ENCODE measurements around the gene AGPAT2. TPM values are rescaled to one million over a fixed set of nuclear protein-coding genes. Genes with fewer than 3 reads are reported as not detected.
A peak's percentile ranks its signal among the peaks of the same experiment; 100 is the strongest.
"Not testable (repeated sequence)": the region's sequence is repeated elsewhere in the genome, so short reads cannot be mapped to it uniquely, and the experiment has no call there.

AGPAT2 gene
- total RNA-seq, 1 donor from 2014 or later, result 49.9 TPM

DNA sequence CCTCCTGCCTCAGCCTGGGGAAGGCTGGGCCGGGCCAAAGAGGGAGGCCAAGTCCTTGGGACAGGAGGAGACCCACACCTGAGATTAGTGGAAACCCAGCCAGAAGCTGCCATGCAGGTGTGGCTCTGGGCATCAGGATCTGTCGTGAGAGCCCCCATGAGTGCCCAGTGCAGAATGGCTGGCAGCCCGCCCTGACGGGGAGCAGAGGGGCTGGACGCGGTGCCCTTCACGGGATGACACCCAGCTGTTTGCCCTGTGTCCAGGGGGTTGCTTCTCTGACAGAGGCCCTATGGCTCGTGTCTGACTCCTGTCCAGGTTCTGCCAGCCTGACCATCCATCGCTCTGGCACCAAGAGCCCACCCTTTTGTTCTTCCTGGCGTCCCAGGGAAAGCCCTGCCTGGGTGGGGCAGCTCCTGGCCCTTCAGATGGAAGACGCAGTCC lies 33.7 kb upstream of the AGPAT2 start:
- DNase-seq (ENCODE audit: low read depth, low spot score), result no peak

DNA sequence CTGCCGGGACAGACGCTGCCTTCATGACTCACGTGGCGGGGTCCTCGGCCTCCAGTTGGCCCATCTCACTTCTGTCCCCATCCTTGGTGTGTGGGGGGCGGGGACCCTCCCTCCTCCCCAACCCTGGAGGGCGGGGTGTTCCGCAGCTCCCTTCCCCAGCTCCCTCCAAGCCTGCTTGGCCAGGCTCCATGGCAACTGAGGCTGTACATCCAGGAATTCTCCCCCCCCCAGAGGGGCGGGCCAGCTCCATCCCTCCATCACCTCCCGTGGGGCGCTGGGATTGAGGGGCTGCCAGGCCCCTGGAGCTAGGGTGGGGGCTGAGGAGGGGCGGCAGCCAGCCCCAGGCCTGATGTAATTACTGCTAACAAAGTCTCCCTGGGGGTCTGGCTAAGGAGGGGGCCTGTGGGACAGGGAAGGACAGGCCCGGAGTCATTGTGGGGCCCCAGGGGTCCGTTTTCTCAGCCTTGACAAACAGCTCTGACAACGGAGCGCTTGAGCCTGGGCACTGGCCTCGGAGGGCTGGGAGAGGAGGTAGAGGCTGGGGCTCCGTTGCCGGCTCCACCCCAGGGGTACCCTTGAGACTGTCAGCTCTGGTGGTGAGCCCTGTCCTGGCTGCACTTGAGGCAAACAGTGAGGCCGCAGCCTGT lies 33.1 kb upstream of the AGPAT2 start:
- DNase-seq (ENCODE audit: low read depth, low spot score), result no peak

- no peak for DNase-seq (ENCODE audit: low read depth, low spot score)
Measured at GRCh38 chr9:136719195-136719880, 32.1 kb upstream of the AGPAT2 start.

- no peak for DNase-seq (ENCODE audit: low read depth, low spot score)
Measured at GRCh38 chr9:136718345-136719194, 31.3 kb upstream of the AGPAT2 start.

DNA sequence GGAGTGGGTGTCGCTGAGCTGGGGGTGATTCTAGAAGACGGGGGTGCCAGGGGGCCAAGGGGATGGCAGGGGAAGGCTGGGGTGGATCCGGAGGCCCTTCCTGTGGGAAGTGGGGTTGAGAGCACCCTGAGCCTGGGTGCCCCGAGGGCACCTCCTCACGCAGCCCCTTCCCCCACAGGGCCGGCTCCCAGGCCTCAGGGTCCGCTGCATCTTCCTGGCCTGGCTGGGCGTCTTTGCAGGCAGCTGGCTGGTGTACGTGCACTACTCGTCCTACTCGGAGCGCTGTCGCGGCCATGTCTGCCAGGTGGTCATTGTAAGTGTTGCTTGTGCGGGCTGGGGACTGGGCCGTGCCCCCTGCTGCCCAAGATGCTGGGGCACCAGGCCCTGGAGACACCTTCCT lies 30.1 kb upstream of the AGPAT2 start:
- no peak for DNase-seq (ENCODE audit: low read depth, low spot score)

DNA sequence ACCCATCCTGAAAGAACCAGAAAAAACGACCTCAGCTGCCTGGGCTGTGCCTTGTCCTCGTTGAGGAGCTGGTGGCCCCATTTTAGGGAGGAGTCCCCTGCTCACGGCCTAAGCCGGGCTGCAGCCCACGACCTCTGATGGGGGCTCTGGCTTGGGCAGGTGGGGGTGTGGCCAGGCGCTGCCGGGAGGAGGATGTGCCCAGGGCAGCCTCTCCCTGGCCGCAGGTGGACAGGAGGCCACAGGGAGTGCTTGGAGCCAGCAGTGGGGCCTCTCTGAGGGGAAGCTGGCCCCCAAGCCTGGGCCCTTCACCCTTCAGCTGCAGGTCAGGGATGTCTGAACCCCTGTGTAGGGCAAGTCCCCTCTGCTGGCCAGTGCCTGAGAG lies 27.6 kb upstream of the AGPAT2 start:
- no peak for DNase-seq (ENCODE audit: low read depth, low spot score)

DNA sequence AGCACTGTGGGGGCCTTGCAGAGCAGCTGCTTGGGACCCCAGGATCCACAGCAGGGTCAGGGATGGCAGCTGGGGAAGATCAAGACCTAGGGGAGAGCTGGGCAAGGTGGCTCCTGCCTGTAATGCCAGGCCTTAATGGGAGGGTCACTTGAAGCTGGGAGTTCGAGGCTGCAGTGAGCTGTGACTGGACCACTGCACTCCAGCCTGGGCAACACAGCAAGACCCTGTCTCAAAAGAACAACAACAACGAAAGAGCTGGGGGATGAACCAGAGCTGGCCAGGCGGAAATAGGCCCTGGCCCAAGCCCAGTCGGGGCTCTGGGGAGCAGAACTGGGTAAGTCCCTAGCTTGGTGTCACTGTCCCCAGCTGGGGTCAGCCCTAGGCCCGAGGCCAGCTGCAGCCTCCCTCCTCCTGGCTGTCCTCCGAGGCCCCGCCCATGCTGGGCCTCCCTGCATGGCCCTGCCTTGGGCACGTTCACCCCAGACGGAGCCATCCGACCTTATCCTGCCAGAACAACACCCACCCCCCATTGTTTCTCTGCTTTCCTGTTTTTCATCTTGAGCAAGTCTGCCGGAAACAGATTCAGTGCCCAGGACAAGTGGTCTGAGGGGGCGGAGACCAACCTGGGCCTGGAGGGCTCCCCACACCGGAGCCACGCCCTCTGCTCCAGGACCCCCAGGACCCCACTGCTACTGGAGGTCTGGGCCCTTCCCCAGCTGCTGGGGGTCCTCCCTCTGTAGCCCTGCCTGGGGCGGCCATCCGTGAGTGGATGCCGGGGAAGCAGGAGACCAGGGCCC lies 27.0 kb upstream of the AGPAT2 start:
- peak; percentile 88 for DNase-seq (ENCODE audit: low read depth, low spot score)

- DNase-seq (ENCODE audit: low read depth, low spot score), result no peak
Measured at GRCh38 chr9:136713550-136713949, 26.3 kb upstream of the AGPAT2 start.

DNA sequence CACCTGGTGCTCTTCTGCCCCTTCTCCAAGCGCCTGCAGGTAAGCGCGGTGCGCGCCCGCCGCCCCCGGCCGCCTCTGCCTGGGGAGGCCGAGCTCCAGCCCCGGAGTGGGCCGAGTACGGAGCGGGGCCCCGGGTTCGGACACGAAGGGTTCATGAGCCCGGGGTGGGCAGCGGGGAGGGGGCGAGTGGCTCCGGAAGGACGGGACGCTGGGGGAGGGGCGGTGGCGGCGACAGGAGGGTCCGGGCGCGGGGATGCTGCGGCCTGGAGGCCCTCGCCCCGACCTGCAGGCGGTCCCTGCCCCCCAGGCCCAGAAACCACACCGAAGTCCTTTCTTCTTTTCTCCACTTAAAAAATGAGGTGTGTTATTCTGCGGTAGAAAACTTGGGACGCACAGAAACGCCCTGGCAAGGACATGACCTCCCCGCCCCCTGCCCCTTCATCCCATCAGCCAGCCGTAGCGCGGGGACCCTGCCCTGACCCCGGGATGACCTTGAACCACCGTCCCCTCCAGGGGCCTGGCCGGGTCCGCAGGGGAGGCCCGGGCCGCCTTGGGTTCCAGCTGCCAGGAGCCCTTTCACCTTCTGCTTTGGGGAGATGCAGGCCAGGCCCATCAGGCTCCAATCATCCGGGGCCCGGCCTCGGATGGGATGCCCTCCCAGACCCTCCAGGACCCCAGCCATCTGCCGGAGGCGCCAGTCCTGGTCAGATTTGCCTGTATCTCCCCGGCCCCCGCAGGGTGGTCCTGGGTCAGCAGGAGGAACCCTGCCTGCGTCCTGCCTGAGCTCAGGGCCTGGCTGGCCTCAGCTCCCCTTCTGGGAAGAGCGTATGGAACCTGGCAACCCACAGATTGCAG lies 25.7 kb upstream of the AGPAT2 start:
- no peak for DNase-seq (ENCODE audit: low read depth, low spot score)

DNA sequence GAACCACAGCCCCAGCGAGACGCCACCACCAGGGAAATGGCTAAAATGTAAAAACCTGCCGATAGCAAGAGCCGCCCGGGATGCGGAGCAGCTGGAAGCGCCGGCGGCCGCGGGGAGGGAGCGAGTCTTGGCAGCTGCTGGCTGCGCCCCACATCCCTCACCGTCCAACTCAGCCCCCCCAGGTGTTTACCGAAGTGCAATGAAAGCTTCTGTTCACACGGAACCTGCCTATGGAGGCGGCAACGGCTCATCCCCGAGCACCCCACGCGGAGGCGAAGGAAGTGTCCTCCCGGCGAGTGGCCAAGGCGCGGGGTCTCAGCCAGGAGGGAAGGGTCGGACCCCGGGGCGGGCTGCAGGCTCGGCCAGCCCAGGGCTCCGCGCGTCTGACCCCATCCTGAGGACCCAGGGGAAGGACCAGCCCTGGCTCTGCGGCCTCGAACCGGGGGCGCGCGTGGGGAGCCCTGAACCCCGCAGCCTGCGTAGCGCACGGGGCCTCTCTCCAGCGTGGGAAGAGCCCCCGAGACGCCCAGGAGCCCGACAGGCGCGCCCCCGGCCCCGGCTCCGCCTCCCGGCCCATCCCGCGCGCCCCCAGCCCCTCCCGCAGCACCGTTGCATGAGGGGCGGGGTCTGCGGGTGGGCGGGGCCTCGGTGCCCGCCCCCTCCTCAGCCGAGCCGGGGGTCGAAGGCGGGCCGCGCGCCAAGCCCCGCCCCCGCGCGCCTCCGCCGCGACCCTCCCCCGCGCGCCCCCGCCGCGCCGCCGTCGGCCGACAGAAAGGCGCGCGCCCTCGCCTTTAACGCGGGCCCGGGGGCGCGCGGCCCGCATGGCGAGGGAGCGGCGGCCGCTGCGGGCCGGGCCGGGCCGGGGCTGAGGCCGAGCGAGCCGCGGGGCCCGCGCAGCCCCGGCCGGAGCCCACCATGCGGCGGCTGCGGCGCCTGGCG lies 24.8 kb upstream of the AGPAT2 start, which contains the start of gene DIPK1B:
Gene DIPK1B, plus strand, starts transcription at position 822 of the 939 bp plus-strand sequence. Its CDS starts 94 bp downstream, at position 916.
- no peak for DNase-seq (ENCODE audit: low read depth, low spot score)

DNA sequence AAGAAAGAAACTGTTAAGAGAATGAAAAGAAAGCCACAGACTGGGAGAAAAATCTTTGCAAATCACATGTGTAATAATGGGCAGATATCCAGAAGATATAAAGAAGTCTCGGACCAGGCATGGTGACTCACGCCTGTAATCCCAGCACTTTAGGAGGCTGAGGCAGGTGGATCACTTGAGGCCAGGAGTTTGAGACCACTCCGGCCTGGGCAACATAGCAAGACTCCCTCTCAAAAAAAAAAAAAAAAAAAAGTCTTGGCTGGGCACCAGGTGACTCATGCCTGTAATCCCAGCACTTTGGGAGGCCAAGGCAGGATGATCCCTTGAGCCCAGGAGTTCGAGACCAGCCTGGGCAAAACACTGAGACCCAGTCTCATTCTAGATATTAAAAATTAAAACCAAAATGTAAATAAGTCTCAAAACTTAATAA lies 24.0 kb upstream of the AGPAT2 start:
- DNase-seq (ENCODE audit: low read depth, low spot score), result not testable (repeated sequence)

GRCh38 chr9:136710543-136710942 lies 23.3 kb upstream of the AGPAT2 start:
- no peak for DNase-seq (ENCODE audit: low read depth, low spot score)

DNA sequence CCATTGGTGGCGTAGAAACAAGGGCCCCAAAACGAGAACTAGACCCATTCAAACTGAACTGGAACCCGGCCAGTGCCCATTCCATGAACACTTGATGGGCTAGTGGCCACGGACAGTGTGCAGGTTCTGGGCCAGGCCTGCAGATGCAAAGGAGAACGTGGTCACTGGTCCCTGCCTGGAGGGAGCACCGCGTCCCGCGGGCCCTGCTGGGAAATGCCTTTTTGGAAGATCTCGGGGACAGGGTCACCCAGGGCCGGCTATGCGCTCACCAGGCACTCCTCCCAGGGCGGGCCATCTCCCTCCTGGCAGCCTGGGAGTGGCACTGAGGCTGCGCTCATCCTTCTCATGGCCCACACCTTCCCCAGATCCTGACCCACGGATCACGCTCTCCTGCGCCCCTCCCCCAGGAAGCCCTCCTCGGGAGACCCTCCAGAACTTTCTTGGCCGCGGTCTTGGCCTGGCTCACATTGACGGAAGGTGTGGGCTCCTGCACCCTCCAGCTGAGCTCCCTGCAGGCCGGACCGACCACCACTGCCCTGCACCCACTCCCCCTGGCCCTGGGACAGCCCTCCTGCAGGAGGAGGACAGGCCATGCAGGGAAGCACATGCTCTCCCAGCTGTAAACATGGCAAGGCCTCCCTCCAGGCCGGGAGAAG lies 22.3 kb upstream of the AGPAT2 start:
- no peak for DNase-seq (ENCODE audit: low read depth, low spot score)

- DNase-seq (ENCODE audit: low read depth, low spot score), result no peak
Measured at GRCh38 chr9:136707849-136708517, 20.7 kb upstream of the AGPAT2 start.

- no peak for DNase-seq (ENCODE audit: low read depth, low spot score)
Measured at GRCh38 chr9:136707011-136707410, 19.8 kb upstream of the AGPAT2 start.

GRCh38 chr9:136705564-136705963 lies 18.3 kb upstream of the AGPAT2 start:
- DNase-seq (ENCODE audit: low read depth, low spot score), result no peak

GRCh38 chr9:136704741-136705140 lies 17.5 kb upstream of the AGPAT2 start:
- DNase-seq (ENCODE audit: low read depth, low spot score), result not testable (repeated sequence)

- DNase-seq (ENCODE audit: low read depth, low spot score), result no peak
Measured at GRCh38 chr9:136703276-136703860, 16.1 kb upstream of the AGPAT2 start.

Measured in pulmonary artery endothelial cell (primary cell).